Thyroid gland (tissue), 4 donors: Measurements from ENCODE around the gene GLIS2. TPM values are rescaled to one million over a fixed set of nuclear protein-coding genes. Genes with fewer than 3 reads are reported as not detected.

Experiments used
- DNase-seq, 2 donors: peaks; one replicate each; pipeline ENCODE4 v3.0.0-alpha.2; 2019
- H3K27ac ChIP-seq, 3 donors: fragments of 200-600 bp; sonication (generic); 1 replicate in 2 of 3; 2 replicates in 1 of 3; pipeline ENCODE4 v1.5.1; 2016 to 2019; ENCODE audit warnings: mild to moderate bottlenecking in 1 of 3, moderate library complexity in 1 of 3
- H3K27me3 ChIP-seq: fragments of 200-600 bp; sonication (generic); one replicate; pipeline ENCODE4 v1.5.1; 2019
- H3K36me3 ChIP-seq, 2 donors: fragments of 200-600 bp; sonication (generic); one replicate each; pipeline ENCODE4 v1.5.1; 2016 to 2019
- H3K4me1 ChIP-seq, 2 donors: fragments of 200-600 bp; sonication (generic); one replicate each; pipeline ENCODE4 v1.5.1; 2017 to 2019
- H3K4me3 ChIP-seq, 3 donors: fragments of 200-600 bp; sonication (generic); replicated peaks in 1 of 3; 1 replicate in 2 of 3; 2 replicates in 1 of 3; pipeline ENCODE4 v1.5.1; 2016; ENCODE audit warnings: mild to moderate bottlenecking in 1 of 3
- H3K9me3 ChIP-seq: fragments of 200-600 bp; sonication (generic); one replicate; pipeline ENCODE4 v1.5.1; 2017
- CTCF ChIP-seq, 6 experiments: fragments of 200-600 bp in 3 of 6; fragments of 450-650 bp in 3 of 6; sonication (generic) in 3 of 6; IDR thresholded peaks; one replicate each; pipeline ENCODE4 v1.5.1; 2016 to 2019; ENCODE audit warnings: antibody characterized with exemption in 6 of 6, mild to moderate bottlenecking in 2 of 6, inconsistent platforms in 1 of 6, moderate library complexity in 1 of 6
- POLR2A ChIP-seq, 2 donors: fragments of 450-650 bp; IDR thresholded peaks; one replicate each; pipeline ENCODE4 v1.6.1; 2017; ENCODE audit warnings: antibody characterized with exemption in 2 of 2, mild to moderate bottlenecking in 2 of 2, moderate library complexity in 1 of 2
- WGBS, 2 donors: methylation state at CpG; one replicate each; pipeline ENCODE4 v1.1.5; 2017; 5-methylcytosine and 5-hydroxymethylcytosine counted together
- intact Hi-C: fragments of 100-400 bp; cut with DNase I; formaldehyde crosslinking; loops from one replicate; pipeline ENCODE4 v1.15.1; 2023
- total RNA-seq, 4 donors: library from RNA; depleted of rRNA; stranded (reverse); fragments of >200 nt; gene quantifications; one replicate each; pipeline ENCODE4 v1.2.3, GENCODE V29; 2016

Gene GLIS2
- total RNA-seq, 4 donors from 2014 or later = 5.5 to 7.6 (median 6.7) TPM

- no peak for DNase-seq
- intact Hi-C loops = no loop called here
Measured at GRCh38 chr16:4318967-4319366, 3.1 kb downstream of the GLIS2 start.

GRCh38 chr16:4319454-4320421 lies 3.9 kb downstream of the GLIS2 start:
- Histone ChIP-seq H3K27me3 (no peaks in the 10 kb centered on the region), H3K9me3 (no peaks in the 10 kb centered on the region), H3K27ac (peak overlapping the region; percentile 21 to 94 (median 93)), H3K36me3 (no peaks in the 10 kb centered on the region), H3K4me3 (no peak overlapping the region), H3K4me1 (peaks cover 76 to 80% of the 10 kb centered on the region in 2 donors)
- no peak for TF ChIP-seq POLR2A (IDR thresholded peaks at IDR 0.05)
- no peak for TF ChIP-seq CTCF (IDR thresholded peaks at IDR 0.05)
- intact Hi-C loops = no loop called here
- 31 to 40% methylated on average over 7 to 29 of the region's 37 CpGs for WGBS, 2 donors
- peak; percentile 53 to 62 for DNase-seq

More at GRCh38 chr16:4318967-4319366, 3.1 kb downstream of the GLIS2 start:
- TF ChIP-seq POLR2A (IDR thresholded peaks at IDR 0.05) (no peak), CTCF (IDR thresholded peaks at IDR 0.05) (no peak)
- no peaks in the 10 kb centered on the region for H3K36me3 ChIP-seq
- H3K4me1 ChIP-seq = peaks cover 71 to 79% of the 10 kb centered on the region in 2 donors
- H3K4me3 ChIP-seq = no peak overlapping the region
- H3K27ac ChIP-seq = peak overlapping the region; percentile 86 to 94 (median 93)
- no peaks in the 10 kb centered on the region for H3K27me3 ChIP-seq
- WGBS, 2 donors = 80 to 94% methylated on average over 2 to 5 of the region's 5 CpGs
- no peaks in the 10 kb centered on the region for H3K9me3 ChIP-seq

GRCh38 chr16:4320571-4321137 lies 4.8 kb downstream of the GLIS2 start:
- Histone ChIP-seq H3K36me3 (no peaks in the 10 kb centered on the region), H3K9me3 (no peaks in the 10 kb centered on the region), H3K27me3 (no peaks in the 10 kb centered on the region), H3K4me1 (peaks cover 81 to 87% of the 10 kb centered on the region in 2 donors), H3K27ac (peak overlapping the region; percentile 36 to 94 (median 93)), H3K4me3 (no peak overlapping the region)
- no peak for DNase-seq
- intact Hi-C loops = no loop called here
- no peak for TF ChIP-seq CTCF (IDR thresholded peaks at IDR 0.05)
- no peak for TF ChIP-seq POLR2A (IDR thresholded peaks at IDR 0.05)
- 55 to 57% methylated on average over 5 to 14 of the region's 16 CpGs for WGBS, 2 donors

- peaks cover 81 to 89% of the 10 kb centered on the region in 2 donors for H3K4me1 ChIP-seq
Measured at GRCh38 chr16:4321286-4322120, 5.6 kb downstream of the GLIS2 start.

More at GRCh38 chr16:4321286-4322120, 5.6 kb downstream of the GLIS2 start:
- TF ChIP-seq POLR2A (IDR thresholded peaks at IDR 0.05) (no peak), CTCF (IDR thresholded peaks at IDR 0.05) (no peak)
- 84 to 85% methylated on average over 18 of the region's 19 CpGs for WGBS, 2 donors
- Histone ChIP-seq H3K36me3 (no peaks in the 10 kb centered on the region), H3K9me3 (no peaks in the 10 kb centered on the region), H3K4me3 (no peak overlapping the region), H3K27ac (peak overlapping the region; percentile 36 to 95 (median 93)), H3K27me3 (no peaks in the 10 kb centered on the region)
- no peak for DNase-seq
- intact Hi-C loops = no loop called here
